Measurements from ENCODE around the gene POLR1H. TPM values are rescaled to one million over a fixed set of nuclear protein-coding genes. Genes with fewer than 3 reads are reported as not detected.

The POLR1H gene
- total and polyA plus RNA-seq, 7 experiments from 2014 or later = 27.3 to 128 (median 45.1) TPM

DNA sequence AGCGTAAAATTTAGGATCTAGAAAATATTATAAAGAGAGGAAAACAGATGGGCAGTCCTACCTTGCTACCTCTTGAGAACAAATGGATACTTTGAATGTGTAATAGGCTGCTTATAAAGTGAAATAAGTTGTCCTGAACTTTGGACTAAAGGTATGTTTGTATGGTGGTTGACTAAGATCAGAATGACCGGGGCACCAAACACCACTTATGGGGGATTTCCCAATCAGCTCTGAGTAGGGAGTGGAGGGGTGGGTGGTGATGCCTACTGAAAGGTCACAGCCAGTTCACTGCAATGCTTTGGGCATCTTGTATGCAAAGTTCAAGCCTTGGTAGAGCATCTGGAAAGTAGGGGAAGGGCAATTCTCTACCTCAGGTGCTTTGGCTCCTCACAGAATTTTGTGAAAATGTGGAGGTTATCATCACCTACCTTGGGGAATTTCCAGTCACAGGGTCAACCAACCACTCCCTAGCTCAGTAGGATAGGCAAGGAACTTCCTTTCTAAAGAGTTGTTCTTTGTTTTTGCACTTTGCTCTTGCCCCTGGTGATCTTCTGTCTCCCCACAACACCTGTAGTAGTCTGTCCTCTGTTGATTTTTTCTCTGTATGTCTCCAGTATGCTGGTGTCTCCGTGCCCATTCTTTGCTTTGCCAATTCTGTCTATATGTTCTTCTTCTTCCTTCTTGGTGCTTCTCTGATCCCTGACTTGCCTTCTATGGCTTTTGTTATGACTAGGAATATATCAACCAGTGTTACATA, 52.1 kb downstream of the POLR1H start, which contains the start of gene TRIM31:
Gene TRIM31, minus strand, starts transcription at position 88 of the 757 bp plus-strand sequence. CDS start 285 bp downstream, outside the sequence.
- DNase-seq = no peak
- Histone ChIP-seq H3K27me3 (ENCODE audit: control insufficient read depth in 2 of 2, insufficient read depth in 2 of 2, low read length in 2 of 2) (peaks cover 0 to 5% of the 10 kb centered on the region in 2 donors), H3K27ac (ENCODE audit: low read depth, low read length) (no peak within 1 kb of the TSS), H3K36me3 (ENCODE audit: control insufficient read depth in 2 of 3, insufficient read depth in 3 of 3, low read length in 3 of 3) (no peaks in the 10 kb centered on the region), H3K9me3 (ENCODE audit: control insufficient read depth in 2 of 3, low read length in 3 of 3) (no peaks in the 10 kb centered on the region), H3K4me3 (ENCODE audit: low read length) (no peak within 1 kb of the TSS), H3K4me1 (ENCODE audit: control insufficient read depth in 2 of 2, insufficient read depth in 2 of 2, low read length in 2 of 2) (no peaks in the 10 kb centered on the region)
- ChIA-PET CTCF (interaction anchor here (1.0 kb wide), 1 partner anchor 18 kb away, joined by 3 read pairs; no protein-coding TSS in a partner anchor), POLR2A (no interaction called here)
- peaks cover 45 to 74% (median 60%) of the 10 kb centered on the region in 5 donors for H3K27me3 Mint-ChIP-seq
- no peak for ATAC-seq
- intact Hi-C loops (cut with micrococcal nuclease) = no loop called here
- H3K4me3 Mint-ChIP-seq = no peak within 1 kb of the TSS
- H3K4me1 Mint-ChIP-seq = peaks cover 0 to 13% (median 0%) of the 10 kb centered on the region in 7 donors
- no peak within 1 kb of the TSS for H3K27ac Mint-ChIP-seq
- H3K9me3 Mint-ChIP-seq = no peaks in the 10 kb centered on the region
- H3K36me3 Mint-ChIP-seq = no peaks in the 10 kb centered on the region

GRCh38 chr6:30113841-30114240, 52.8 kb downstream of the POLR1H start:
- H3K9me3 ChIP-seq (ENCODE audit: control insufficient read depth in 2 of 3, low read length in 3 of 3) = no peaks in the 10 kb centered on the region
- Mint-ChIP-seq H3K27ac (no peak overlapping the region), H3K27me3 (peaks cover 40 to 71% (median 53%) of the 10 kb centered on the region in 5 donors), H3K9me3 (no peaks in the 10 kb centered on the region), H3K4me3 (no peak overlapping the region), H3K4me1 (peaks cover 0 to 9% (median 0%) of the 10 kb centered on the region in 7 donors), H3K36me3 (no peaks in the 10 kb centered on the region)
- H3K4me1 ChIP-seq (ENCODE audit: control insufficient read depth in 2 of 2, insufficient read depth in 2 of 2, low read length in 2 of 2) = no peaks in the 10 kb centered on the region
- intact Hi-C loops (cut with micrococcal nuclease) = no loop called here
- no peak for ATAC-seq
- H3K27me3 ChIP-seq (ENCODE audit: control insufficient read depth in 2 of 2, insufficient read depth in 2 of 2, low read length in 2 of 2) = peaks cover 0 to 5% of the 10 kb centered on the region in 2 donors
- no peak for DNase-seq
- ChIA-PET CTCF (interaction anchor here (0.7 kb wide), 1 partner anchor 325 kb away, joined by 3 read pairs; no protein-coding TSS in a partner anchor), POLR2A (no interaction called here)
- no peak overlapping the region for H3K4me3 ChIP-seq (ENCODE audit: low read length)
- no peaks in the 10 kb centered on the region for H3K36me3 ChIP-seq (ENCODE audit: control insufficient read depth in 2 of 3, insufficient read depth in 3 of 3, low read length in 3 of 3)
- H3K27ac ChIP-seq (ENCODE audit: low read depth, low read length) = no peak overlapping the region

Other genes starting within 250 kb of the POLR1H start
- gene HLA-G, start 233.4 kb upstream of the POLR1H start, total RNA-seq = 1 to 10 TPM in 1 of 5 experiments, under 1 TPM in 3, not detected in 1; 0.32 to 2.7 (median 0.64) TPM
- gene HLA-G, start 233.4 kb upstream of the POLR1H start, polyA plus RNA-seq = 1 to 10 TPM in 1 of 2 donors, under 1 TPM in 1; 0.98 to 1.0 TPM
- 1,000 to 10,000 TPM; 1,540 to 2,258 (median 1,836) TPM for gene HLA-A, start 118.7 kb upstream of the POLR1H start, total RNA-seq
- gene HLA-A, start 118.7 kb upstream of the POLR1H start, polyA plus RNA-seq = 1,000 to 10,000 TPM; 2,350 to 3,318 TPM
- 10 to 100 TPM; 49.4 to 67.1 (median 62.7) TPM for gene PPP1R11, start 5.9 kb downstream of the POLR1H start, total RNA-seq
- gene PPP1R11, start 5.9 kb downstream of the POLR1H start, polyA plus RNA-seq = 100 to 1,000 TPM; 112 to 113 TPM
- not detected for gene RNF39, start 14.5 kb downstream of the POLR1H start, total RNA-seq
- gene RNF39, start 14.5 kb downstream of the POLR1H start, polyA plus RNA-seq = under 1 TPM in 1 of 2 donors, not detected in 1; 0.33 TPM
- under 1 TPM in 2 of 5 experiments, not detected in 3; 0.32 TPM for gene TRIM31, start 51.8 kb downstream of the POLR1H start, total RNA-seq
- gene TRIM31, start 51.8 kb downstream of the POLR1H start, polyA plus RNA-seq = under 1 TPM in 1 of 2 donors, not detected in 1; 0.59 TPM
- gene TRIM40, start 74.9 kb downstream of the POLR1H start, total RNA-seq = not detected
- gene TRIM40, start 74.9 kb downstream of the POLR1H start, polyA plus RNA-seq = not detected
- under 1 TPM in 1 of 5 experiments, not detected in 4; 0.12 TPM for gene TRIM10, start 99.9 kb downstream of the POLR1H start, total RNA-seq
- gene TRIM10, start 99.9 kb downstream of the POLR1H start, polyA plus RNA-seq = not detected
- gene TRIM15, start 102.3 kb downstream of the POLR1H start, total RNA-seq = under 1 TPM in 1 of 5 experiments, not detected in 4; 0.46 TPM
- not detected for gene TRIM15, start 102.3 kb downstream of the POLR1H start, polyA plus RNA-seq
- gene TRIM26, start 152.1 kb downstream of the POLR1H start, total RNA-seq = 10 to 100 TPM; 40.1 to 73.1 (median 49.1) TPM
- gene TRIM26, start 152.1 kb downstream of the POLR1H start, polyA plus RNA-seq = 10 to 100 TPM; 23.0 to 45.8 TPM